ENCODE results near the gene HIPK3.
A peak's percentile ranks its signal among the peaks of the same experiment; 100 is the strongest.

Gene HIPK3

DNA sequence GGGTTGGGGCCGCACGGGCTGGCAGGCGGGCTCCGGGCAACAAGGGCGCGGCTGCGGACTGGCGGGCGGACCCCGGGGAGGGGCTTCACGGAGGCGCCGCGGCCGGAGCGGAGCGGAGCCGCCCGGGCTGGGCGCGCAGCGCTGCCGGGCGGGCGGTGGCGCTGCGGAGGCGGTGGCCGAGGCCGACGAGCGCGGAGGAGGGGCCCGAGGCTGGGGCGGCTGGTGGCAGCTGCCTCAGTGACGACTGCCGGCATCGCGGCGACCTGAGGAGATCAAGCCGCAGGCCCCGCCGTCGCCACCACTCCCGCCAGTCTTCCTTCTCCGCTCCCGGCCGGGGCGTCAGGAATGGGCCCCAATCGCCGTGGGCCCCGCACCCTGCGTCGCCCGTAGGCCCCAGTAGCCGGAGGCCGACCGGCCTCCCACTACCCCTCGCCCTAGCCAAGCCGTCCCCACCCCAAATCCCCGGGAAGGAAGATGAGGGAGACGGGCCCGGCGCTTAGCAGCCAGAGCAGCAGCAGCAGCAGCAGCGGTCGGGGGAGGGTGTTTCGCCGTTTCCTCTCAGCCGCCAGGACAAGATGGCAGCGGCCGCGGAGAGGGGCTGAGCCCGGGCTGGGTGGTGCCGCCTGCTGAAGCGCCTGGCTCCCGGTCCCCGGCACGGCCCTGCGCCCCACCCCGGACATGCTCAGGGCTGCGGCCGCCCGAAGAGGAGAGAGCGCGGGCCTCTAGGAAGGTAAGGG is at the start of gene HIPK3 (continued):
- TF ChIP-seq ZNF2 (tag by site-specific recombination; IDR thresholded peaks at IDR 0.05), result peak; percentile 71; the same call in 1 of the 2 replicates
- TF ChIP-seq ZFP37 (tag by site-specific recombination; IDR thresholded peaks at IDR 0.05), result 0 out of 2 replicates have a peak, but pooled peaks have one; percentile 24
- no peak for TF ChIP-seq ZNF19 (tag by site-specific recombination; IDR thresholded peaks at IDR 0.05; ENCODE audit: low read depth)
- no peak for TF ChIP-seq ZNF629 (tag by site-specific recombination; IDR thresholded peaks at IDR 0.05)
- peak; percentile 30; the same call in 1 of the 2 replicates for TF ChIP-seq SP3 (tag by site-specific recombination; IDR thresholded peaks at IDR 0.05)
- TF ChIP-seq, protein P1, sequence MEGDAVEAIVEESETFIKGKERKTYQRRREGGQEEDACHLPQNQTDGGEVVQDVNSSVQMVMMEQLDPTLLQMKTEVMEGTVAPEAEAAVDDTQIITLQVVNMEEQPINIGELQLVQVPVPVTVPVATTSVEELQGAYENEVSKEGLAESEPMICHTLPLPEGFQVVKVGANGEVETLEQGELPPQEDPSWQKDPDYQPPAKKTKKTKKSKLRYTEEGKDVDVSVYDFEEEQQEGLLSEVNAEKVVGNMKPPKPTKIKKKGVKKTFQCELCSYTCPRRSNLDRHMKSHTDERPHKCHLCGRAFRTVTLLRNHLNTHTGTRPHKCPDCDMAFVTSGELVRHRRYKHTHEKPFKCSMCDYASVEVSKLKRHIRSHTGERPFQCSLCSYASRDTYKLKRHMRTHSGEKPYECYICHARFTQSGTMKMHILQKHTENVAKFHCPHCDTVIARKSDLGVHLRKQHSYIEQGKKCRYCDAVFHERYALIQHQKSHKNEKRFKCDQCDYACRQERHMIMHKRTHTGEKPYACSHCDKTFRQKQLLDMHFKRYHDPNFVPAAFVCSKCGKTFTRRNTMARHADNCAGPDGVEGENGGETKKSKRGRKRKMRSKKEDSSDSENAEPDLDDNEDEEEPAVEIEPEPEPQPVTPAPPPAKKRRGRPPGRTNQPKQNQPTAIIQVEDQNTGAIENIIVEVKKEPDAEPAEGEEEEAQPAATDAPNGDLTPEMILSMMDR (tag by site-specific recombination; IDR thresholded peaks at IDR 0.05), result peak; percentile 31; the same call in 1 of the 2 replicates
- peak; percentile 39; the same call in 1 of the 2 replicates for TF ChIP-seq KLF7 (tag by site-specific recombination; IDR thresholded peaks at IDR 0.05; ENCODE audit: borderline replicate concordance)
- no peak for TF ChIP-seq ZNF677 (tag by site-specific recombination; IDR thresholded peaks at IDR 0.05)
- TF ChIP-seq, protein P2, sequence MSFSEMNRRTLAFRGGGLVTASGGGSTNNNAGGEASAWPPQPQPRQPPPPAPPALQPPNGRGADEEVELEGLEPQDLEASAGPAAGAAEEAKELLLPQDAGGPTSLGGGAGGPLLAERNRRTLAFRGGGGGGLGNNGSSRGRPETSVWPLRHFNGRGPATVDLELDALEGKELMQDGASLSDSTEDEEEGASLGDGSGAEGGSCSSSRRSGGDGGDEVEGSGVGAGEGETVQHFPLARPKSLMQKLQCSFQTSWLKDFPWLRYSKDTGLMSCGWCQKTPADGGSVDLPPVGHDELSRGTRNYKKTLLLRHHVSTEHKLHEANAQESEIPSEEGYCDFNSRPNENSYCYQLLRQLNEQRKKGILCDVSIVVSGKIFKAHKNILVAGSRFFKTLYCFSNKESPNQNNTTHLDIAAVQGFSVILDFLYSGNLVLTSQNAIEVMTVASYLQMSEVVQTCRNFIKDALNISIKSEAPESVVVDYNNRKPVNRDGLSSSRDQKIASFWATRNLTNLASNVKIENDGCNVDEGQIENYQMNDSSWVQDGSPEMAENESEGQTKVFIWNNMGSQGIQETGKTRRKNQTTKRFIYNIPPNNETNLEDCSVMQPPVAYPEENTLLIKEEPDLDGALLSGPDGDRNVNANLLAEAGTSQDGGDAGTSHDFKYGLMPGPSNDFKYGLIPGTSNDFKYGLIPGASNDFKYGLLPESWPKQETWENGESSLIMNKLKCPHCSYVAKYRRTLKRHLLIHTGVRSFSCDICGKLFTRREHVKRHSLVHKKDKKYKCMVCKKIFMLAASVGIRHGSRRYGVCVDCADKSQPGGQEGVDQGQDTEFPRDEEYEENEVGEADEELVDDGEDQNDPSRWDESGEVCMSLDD (tag by site-specific recombination; IDR thresholded peaks at IDR 0.05), result peak; percentile 69; the same call in 1 of the 2 replicates
- TF ChIP-seq SP7 (tag by site-specific recombination; IDR thresholded peaks at IDR 0.05), result peak; percentile 25
- 0 out of 2 replicates have a peak, but pooled peaks have one; percentile 7 for TF ChIP-seq ZNF623 (tag by site-specific recombination; IDR thresholded peaks at IDR 0.05)
- TF ChIP-seq KLF1 (tag by site-specific recombination; IDR thresholded peaks at IDR 0.05), result 0 out of 2 replicates have a peak, but pooled peaks have one; percentile 50
- TF ChIP-seq ZFP69B (tag by site-specific recombination; IDR thresholded peaks at IDR 0.05), result peak; percentile 79
- peak; percentile 58 for TF ChIP-seq SP2 (tag by site-specific recombination; IDR thresholded peaks at IDR 0.05)
- TF ChIP-seq, protein P3, sequence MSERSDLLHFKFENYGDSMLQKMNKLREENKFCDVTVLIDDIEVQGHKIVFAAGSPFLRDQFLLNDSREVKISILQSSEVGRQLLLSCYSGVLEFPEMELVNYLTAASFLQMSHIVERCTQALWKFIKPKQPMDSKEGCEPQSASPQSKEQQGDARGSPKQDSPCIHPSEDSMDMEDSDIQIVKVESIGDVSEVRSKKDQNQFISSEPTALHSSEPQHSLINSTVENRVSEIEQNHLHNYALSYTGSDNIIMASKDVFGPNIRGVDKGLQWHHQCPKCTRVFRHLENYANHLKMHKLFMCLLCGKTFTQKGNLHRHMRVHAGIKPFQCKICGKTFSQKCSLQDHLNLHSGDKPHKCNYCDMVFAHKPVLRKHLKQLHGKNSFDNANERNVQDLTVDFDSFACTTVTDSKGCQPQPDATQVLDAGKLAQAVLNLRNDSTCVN (tag by site-specific recombination; optimal IDR thresholded peaks at IDR 0.05), result peak; percentile 47
- 0 out of 2 replicates have a peak, but pooled peaks have one; percentile 35 for TF ChIP-seq HOXC10 (CRISPR knock-in tag; IDR thresholded peaks at IDR 0.05)
- TF ChIP-seq, protein P4, sequence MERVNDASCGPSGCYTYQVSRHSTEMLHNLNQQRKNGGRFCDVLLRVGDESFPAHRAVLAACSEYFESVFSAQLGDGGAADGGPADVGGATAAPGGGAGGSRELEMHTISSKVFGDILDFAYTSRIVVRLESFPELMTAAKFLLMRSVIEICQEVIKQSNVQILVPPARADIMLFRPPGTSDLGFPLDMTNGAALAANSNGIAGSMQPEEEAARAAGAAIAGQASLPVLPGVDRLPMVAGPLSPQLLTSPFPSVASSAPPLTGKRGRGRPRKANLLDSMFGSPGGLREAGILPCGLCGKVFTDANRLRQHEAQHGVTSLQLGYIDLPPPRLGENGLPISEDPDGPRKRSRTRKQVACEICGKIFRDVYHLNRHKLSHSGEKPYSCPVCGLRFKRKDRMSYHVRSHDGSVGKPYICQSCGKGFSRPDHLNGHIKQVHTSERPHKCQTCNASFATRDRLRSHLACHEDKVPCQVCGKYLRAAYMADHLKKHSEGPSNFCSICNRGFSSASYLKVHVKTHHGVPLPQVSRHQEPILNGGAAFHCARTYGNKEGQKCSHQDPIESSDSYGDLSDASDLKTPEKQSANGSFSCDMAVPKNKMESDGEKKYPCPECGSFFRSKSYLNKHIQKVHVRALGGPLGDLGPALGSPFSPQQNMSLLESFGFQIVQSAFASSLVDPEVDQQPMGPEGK (tag by site-specific recombination; IDR thresholded peaks at IDR 0.05), result peak; percentile 62
- peak; percentile 54 for TF ChIP-seq ZNF341 (tag by site-specific recombination; IDR thresholded peaks at IDR 0.05; ENCODE audit: low read depth)
- TF ChIP-seq, protein P5, sequence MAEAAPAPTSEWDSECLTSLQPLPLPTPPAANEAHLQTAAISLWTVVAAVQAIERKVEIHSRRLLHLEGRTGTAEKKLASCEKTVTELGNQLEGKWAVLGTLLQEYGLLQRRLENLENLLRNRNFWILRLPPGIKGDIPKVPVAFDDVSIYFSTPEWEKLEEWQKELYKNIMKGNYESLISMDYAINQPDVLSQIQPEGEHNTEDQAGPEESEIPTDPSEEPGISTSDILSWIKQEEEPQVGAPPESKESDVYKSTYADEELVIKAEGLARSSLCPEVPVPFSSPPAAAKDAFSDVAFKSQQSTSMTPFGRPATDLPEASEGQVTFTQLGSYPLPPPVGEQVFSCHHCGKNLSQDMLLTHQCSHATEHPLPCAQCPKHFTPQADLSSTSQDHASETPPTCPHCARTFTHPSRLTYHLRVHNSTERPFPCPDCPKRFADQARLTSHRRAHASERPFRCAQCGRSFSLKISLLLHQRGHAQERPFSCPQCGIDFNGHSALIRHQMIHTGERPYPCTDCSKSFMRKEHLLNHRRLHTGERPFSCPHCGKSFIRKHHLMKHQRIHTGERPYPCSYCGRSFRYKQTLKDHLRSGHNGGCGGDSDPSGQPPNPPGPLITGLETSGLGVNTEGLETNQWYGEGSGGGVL (tag by site-specific recombination; IDR thresholded peaks at IDR 0.05), result 0 out of 2 replicates have a peak, but pooled peaks have one; percentile 7
- TF ChIP-seq, protein P6, sequence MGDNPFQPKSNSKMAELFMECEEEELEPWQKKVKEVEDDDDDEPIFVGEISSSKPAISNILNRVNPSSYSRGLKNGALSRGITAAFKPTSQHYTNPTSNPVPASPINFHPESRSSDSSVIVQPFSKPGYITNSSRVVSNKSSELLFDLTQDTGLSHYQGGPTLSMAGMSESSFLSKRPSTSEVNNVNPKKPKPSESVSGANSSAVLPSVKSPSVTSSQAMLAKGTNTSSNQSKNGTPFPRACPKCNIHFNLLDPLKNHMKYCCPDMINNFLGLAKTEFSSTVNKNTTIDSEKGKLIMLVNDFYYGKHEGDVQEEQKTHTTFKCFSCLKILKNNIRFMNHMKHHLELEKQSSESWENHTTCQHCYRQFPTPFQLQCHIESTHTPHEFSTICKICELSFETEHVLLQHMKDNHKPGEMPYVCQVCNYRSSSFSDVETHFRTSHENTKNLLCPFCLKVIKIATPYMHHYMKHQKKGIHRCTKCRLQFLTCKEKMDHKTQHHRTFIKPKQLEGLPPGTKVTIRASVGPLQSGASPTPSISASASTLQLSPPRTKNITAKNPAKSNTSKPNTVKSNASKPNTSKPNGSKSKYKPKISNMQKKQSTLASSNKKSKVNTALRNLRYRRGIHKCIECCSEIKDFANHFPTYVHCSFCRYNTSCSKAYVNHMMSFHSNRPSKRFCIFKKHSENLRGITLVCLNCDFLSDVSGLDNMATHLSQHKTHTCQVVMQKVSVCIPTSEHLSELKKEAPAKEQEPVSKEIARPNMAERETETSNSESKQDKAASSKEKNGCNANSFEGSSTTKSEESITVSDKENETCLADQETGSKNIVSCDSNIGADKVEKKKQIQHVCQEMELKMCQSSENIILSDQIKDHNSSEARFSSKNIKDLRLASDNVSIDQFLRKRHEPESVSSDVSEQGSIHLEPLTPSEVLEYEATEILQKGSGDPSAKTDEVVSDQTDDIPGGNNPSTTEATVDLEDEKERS (tag by site-specific recombination; IDR thresholded peaks at IDR 0.05), result no peak
- peak; percentile 47; the same call in 1 of the 2 replicates for TF ChIP-seq ZNF600 (tag by site-specific recombination; IDR thresholded peaks at IDR 0.05)
- peak; percentile 74 for TF ChIP-seq YY1 (tag by site-specific recombination; IDR thresholded peaks at IDR 0.05)
- TF ChIP-seq ZNF555 (tag by site-specific recombination; conservative IDR thresholded peaks at IDR 0.05), result no peak
- TF ChIP-seq ZBTB8A (tag by site-specific recombination; IDR thresholded peaks at IDR 0.05), result peak; percentile 91
- no peak for TF ChIP-seq ZNF529 (tag by site-specific recombination; IDR thresholded peaks at IDR 0.05; ENCODE audit: insufficient replicate concordance)
